GM12878 (cell line): ENCODE measurements around the gene OPN1MW3.
"Not testable (repeated sequence)": the region's sequence is repeated elsewhere in the genome, so short reads cannot be mapped to it uniquely, and the experiment has no call there.

ENCODE experiments used
- EGR1 ChIP-seq, 2 experiments: IDR thresholded peaks; 1 replicate in 1 of 2; 2 replicates in 1 of 2; pipeline ENCODE4 v1.6.1; 2011 to 2012; ENCODE audit warnings: low read depth in 2 of 2, low read length in 2 of 2, borderline replicate concordance in 1 of 2, mild to moderate bottlenecking in 1 of 2, moderate library complexity in 1 of 2
- EZH2 ChIP-seq: IDR thresholded peaks from 2 replicates; pipeline ENCODE4 v1.6.1; 2012; ENCODE audit warnings: low read depth, mild to moderate bottlenecking, control low read depth, inconsistent platforms, low read length, borderline replicate concordance; ENCODE audit not compliant: control insufficient read depth
- POU2F2 ChIP-seq: IDR thresholded peaks from 3 replicates; pipeline ENCODE4 v1.6.1; 2011; ENCODE audit warnings: low read depth, mild to moderate bottlenecking, low read length, borderline replicate concordance
- RCOR1 ChIP-seq: conservative IDR thresholded peaks from 2 replicates; pipeline ENCODE4 v1.6.1; 2012; ENCODE audit warnings: low read depth, low read length, improper control_type of control experiment
- SP1 ChIP-seq: IDR thresholded peaks from one replicate; pipeline ENCODE4 v1.6.1; 2011; ENCODE audit warnings: low read depth, low read length
- TF ChIP-seq, protein P1 (sequence below): IDR thresholded peaks from 2 replicates; pipeline ENCODE4 v1.6.1; 2012; ENCODE audit warnings: mild to moderate bottlenecking, low read depth, low read length

DNA sequence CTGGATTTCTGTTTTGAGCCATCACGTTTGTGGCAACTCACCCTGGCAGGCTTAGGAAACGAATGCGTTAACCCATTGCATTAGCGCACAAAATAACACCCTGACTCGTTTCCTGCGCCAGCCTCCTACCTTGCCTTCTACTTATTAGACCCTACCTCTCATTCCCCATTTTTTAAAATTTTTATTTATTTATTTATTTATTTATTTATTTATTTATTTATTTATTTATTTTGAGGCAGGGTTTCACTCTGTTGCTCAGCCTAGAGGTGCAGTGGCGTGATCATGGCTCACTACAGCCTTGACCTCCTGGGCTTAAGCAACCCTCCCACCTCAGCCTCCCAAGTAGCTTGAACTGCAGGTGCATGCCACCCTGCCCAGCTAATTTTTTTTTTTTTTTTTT, 45.6 kb downstream of the OPN1MW3 start:
- TF ChIP-seq POU2F2; RCOR1; SP1; EGR1 (IDR thresholded peaks at IDR 0.05; ENCODE audit: borderline replicate concordance in 1 of 2, low read depth in 2 of 2, low read length in 2 of 2); EZH2: not testable (repeated sequence)
- TF ChIP-seq, protein P1, sequence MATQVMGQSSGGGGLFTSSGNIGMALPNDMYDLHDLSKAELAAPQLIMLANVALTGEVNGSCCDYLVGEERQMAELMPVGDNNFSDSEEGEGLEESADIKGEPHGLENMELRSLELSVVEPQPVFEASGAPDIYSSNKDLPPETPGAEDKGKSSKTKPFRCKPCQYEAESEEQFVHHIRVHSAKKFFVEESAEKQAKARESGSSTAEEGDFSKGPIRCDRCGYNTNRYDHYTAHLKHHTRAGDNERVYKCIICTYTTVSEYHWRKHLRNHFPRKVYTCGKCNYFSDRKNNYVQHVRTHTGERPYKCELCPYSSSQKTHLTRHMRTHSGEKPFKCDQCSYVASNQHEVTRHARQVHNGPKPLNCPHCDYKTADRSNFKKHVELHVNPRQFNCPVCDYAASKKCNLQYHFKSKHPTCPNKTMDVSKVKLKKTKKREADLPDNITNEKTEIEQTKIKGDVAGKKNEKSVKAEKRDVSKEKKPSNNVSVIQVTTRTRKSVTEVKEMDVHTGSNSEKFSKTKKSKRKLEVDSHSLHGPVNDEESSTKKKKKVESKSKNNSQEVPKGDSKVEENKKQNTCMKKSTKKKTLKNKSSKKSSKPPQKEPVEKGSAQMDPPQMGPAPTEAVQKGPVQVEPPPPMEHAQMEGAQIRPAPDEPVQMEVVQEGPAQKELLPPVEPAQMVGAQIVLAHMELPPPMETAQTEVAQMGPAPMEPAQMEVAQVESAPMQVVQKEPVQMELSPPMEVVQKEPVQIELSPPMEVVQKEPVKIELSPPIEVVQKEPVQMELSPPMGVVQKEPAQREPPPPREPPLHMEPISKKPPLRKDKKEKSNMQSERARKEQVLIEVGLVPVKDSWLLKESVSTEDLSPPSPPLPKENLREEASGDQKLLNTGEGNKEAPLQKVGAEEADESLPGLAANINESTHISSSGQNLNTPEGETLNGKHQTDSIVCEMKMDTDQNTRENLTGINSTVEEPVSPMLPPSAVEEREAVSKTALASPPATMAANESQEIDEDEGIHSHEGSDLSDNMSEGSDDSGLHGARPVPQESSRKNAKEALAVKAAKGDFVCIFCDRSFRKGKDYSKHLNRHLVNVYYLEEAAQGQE, result not testable (repeated sequence)
